ENCODE measurements around the gene SMPX.
"Not testable (repeated sequence)": the region's sequence is repeated elsewhere in the genome, so short reads cannot be mapped to it uniquely, and the experiment has no call there.

Gene SMPX

GRCh38 chrX:21757960-21758359 is at the start of gene SMPX:
Gene SMPX, minus strand, starts transcription at chrX:21758116. Its CDS starts 3,826 bp downstream, at chrX:21754290.
- no peak for DNase-seq

GRCh38 chrX:21806691-21807090 is 48.8 kb upstream of the SMPX start:
- DNase-seq: no peak

GRCh38 chrX:21802839-21803238 is 44.9 kb upstream of the SMPX start:
- DNase-seq: no peak

- no peak for DNase-seq
Measured at GRCh38 chrX:21802054-21802670, 44.2 kb upstream of the SMPX start.

- DNase-seq: no peak
Measured at GRCh38 chrX:21800344-21800770, 42.4 kb upstream of the SMPX start.

- DNase-seq: no peak
Measured at GRCh38 chrX:21799767-21800166, 41.9 kb upstream of the SMPX start.

DNA sequence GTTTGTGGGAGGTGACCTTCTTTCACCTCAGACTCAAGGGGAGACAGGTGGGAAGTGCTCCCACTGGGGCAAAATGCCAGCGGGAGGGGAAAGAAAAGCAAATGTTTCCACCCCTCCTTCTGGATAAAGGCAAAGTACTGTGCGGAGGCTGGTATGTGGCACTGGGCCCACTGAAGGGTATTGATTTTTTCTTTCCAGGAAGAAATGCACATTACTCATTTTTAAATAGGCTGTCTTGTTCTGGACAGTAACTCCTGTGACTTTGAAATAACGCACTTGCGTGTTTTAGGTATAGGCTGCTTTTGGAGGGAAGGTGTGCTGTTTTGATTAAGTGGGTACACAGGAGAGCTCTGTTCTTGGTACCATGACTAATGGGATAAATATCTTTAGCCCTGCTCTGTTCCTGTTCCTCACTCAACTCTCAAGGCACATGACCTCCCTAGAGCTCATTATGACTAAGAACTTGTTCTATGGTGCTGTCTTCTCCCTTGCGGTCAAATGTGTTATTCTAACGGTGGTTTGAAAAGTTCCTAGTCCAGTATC is 40.8 kb upstream of the SMPX start:
- no peak for DNase-seq

DNA sequence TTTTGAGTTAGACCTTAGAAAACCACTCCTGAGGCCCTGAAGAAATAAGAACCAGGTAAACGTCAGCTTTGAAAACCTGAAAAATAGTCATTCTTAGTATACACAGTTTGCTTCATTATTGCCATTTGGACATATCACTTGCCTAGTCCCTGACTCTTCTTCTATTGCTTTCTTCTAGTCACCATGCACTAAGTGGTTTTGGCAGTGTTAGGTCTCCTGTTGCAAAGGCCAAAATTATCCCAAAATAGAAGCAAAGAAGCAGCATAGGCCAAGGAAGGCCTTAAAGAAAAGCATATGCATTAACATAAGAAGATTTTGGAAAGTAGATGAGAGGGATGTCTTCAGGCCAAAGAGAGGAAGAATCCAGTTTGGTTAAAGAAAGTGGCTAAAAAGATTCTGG is 24.1 kb upstream of the SMPX start:
- DNase-seq: no peak

- no peak for DNase-seq
Measured at GRCh38 chrX:21781525-21781924, 23.6 kb upstream of the SMPX start.

- DNase-seq: no peak
Measured at GRCh38 chrX:21779095-21779494, 21.2 kb upstream of the SMPX start.

DNA sequence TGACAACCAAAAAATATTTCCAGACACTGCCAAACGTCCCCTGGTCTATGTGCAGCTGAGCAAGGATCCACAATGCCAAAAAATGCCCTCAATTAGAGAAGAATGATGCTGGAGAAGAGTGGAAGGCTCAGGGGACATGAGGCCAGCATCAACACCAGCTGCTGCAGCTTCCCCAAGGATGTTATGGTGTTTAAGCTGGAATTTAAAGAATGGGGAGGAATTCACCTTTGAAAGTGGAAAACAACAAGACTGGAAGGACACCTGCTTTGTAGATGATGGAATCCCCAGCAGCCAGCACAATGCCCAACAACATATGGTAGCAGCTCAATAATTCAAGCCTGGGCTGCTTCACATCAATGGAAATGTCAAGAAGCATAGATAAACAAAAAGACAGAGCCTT is 20.3 kb upstream of the SMPX start:
- DNase-seq: no peak

DNA sequence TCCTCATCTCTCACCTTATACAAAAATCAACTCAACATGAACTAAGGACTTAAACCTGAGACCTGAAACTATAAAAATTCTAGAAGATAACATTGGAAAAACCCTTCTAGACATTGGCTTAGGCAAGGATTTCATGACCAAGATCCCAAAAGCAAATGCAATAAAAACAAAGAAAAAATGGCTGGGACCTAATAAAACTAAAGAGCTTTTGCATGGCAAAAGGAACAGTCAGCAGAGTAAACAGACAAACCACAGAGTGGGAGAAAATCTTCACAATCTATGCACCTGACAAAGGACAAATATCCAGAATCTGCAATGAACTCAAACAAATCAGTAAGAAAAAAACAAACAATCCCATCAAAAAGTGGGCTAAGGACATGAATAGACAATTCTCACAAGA is 17.2 kb upstream of the SMPX start:
- not testable (repeated sequence) for DNase-seq

DNA sequence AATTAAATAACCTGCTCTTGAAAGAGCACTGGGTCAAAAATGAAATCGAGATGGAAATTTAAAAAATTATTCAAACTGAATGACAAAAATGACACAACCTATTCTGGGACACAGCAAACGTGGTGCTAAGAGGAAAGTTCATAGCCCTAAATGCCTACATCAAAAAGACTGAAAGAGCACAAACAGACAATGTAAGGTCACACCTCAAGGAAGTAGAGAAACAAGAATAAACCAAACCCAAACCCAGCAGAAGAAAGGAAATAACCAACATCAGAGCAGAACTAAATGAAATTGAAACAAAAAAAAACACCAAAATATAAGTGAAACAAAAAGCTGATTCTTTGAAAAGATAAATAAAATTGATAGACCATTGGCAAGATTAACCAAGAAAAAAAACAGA is 15.1 kb upstream of the SMPX start:
- DNase-seq: not testable (repeated sequence)

DNA sequence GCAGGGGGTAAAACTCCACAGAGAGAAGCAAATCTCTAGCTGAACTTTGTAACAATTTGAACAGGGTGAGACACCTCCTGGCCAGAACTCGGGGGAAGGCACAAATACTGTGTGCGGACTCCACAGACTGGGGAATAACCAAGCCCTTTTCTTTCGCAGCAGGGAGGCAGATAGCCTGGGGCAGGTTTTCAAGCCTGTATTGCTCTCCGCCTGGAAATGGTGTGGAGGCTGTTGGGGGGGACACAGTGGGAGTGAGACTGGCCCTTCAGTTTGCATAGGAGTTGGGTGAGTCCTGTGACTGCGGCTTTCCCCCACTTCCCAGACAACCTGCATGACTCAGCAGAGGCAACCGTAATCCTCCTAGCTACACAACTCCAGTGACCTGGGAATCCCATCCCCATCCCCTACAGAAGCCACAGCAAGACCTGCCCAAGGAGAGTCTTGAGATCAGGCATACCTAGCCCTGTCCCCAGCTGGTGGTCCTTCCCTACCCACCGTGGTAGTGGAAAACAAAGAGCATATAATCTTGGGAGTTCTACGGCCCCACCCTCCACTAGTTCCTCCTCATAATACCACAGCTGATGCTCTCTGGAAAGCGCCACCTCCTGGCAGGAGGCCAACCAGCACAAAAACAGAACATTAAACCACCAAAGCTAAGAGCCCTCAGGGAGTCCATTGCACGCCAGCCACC is 12.9 kb upstream of the SMPX start:
- DNase-seq: no peak

GRCh38 chrX:21766101-21766500 is 8.2 kb upstream of the SMPX start:
- DNase-seq: no peak

GRCh38 chrX:21764008-21764407 is 6.1 kb upstream of the SMPX start:
- DNase-seq: no peak

GRCh38 chrX:21758488-21758887 is 572 bp upstream of the SMPX start:
- no peak for DNase-seq

GRCh38 chrX:21756785-21757529 is 959 bp downstream of the SMPX start:
- DNase-seq: no peak

GRCh38 chrX:21749924-21750323 is 8.0 kb downstream of the SMPX start:
- no peak for DNase-seq

GRCh38 chrX:21748235-21748634 is 9.7 kb downstream of the SMPX start:
- no peak for DNase-seq

DNA sequence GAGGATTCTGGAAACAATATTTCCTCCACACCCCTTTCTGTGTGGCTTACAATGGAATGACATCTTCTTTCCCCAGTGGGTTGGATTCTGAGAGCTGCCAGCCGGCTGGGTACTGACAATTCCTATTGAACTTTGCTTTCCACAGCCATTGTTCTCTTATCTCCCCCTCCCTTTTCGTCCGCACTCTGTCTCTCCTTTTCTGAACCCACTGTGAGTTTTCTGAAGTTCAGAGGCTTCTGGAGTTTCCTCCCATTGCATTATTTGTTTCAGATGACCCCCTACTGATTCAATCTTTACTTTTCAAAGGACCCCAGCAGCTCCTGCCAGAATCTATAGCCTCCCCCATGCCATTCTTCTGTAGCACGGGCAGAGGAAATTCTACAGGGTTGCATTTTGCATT is 10.4 kb downstream of the SMPX start:
- no peak for DNase-seq

DNA sequence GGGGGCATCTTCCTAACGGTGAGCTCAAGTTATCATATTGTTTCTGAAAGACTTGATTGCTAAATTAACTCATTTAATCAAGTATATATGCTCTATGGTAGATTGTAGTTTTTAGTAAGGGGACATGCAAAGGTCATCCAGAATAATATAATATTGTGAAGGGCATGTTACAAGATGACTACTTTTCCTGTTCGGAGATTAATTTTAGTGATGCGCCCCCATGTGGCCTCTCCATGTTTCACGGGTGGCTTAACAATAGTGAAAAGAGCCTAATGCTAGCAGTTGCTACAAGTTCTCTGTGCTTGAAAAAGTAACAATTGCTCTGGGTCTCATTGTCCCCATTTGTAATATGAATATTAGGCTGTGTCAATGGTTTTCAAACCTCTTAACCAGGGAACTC is 12.2 kb downstream of the SMPX start:
- DNase-seq: peak; percentile 46

- DNase-seq: no peak
Measured at GRCh38 chrX:21744721-21745120, 13.2 kb downstream of the SMPX start.

DNA sequence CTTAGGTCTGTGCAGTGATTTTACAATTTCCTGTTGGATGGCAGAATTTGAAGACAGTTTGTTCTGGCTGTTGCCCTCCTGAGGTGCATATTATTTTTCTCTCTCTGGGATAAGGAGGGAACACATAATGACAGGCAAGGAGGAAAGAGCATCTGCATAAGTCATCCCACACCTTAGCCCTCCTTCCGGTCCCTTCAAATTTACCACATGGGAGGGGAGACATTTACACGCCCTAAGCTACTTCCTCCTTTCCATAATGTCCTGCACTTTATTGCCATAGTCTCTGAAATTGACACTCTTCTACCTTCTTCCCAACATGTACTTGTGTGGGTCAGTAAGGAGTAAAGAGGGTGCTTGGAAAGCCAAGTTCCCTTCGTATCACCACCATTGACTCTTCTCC is 13.9 kb downstream of the SMPX start:
- DNase-seq: no peak
